Fibroblast of pulmonary artery (primary cell): Measurements from ENCODE around the gene DUSP7.

ENCODE experiments used
- DNase-seq: peaks from one replicate; pipeline ENCODE4 v3.0.0-alpha.2; 2010; ENCODE audit warnings: low read depth
- H3K4me3 ChIP-seq: replicated peaks from 2 replicates; pipeline ENCODE4 v1.5.1; 2011; ENCODE audit warnings: low read depth, mild to moderate bottlenecking, control low read depth, low read length, moderate library complexity
- TF ChIP-seq, protein P1 (sequence below): IDR thresholded peaks from 2 replicates; pipeline ENCODE4 v1.5.1; 2011; ENCODE audit warnings: mild to moderate bottlenecking, control low read depth, low read length, inconsistent platforms; ENCODE audit errors: missing control alignments

The DUSP7 gene

DNA sequence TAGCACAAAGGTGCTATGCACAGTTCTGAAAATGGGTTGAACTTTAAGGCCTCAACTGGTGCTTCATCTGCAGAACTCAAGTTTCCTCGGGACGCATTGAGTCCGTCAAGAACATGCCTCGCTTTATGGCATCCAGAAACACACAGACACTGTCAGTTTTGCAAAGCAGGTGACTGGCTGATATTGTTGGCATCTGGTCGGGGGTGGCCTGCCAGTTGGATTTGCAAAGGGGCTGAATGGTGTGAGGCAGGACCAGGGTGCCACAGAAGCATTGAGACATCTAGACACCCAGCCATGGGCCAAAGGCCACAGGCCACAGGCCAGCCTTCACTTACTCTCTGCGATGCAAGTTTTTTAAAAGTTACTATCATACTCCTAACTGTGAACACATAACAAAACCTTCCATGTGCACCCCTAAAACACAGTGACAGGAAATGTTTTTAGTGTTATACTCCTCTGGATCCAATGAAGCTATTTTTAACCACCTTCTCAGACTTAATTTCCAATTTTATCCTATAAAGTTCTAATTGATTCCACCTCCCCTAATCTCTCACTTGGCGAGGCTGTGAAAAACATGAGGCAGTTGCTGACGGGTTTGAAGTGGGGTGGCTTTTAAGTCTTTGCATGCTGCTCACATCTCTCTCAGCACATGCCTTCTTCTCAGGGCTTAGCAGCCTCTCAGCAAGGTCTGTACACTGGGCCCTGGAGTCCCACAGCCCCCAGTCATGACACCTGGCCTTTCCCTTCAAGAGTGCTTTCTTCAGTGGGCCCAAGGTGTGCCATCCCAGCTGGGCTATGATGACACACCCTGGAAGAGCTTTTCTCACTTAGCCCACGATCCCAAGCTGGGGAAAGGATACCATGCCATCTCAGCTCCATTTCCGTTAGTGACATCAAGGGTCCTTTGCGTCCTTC, 38.5 kb upstream of the DUSP7 start:
- TF ChIP-seq, protein P1, sequence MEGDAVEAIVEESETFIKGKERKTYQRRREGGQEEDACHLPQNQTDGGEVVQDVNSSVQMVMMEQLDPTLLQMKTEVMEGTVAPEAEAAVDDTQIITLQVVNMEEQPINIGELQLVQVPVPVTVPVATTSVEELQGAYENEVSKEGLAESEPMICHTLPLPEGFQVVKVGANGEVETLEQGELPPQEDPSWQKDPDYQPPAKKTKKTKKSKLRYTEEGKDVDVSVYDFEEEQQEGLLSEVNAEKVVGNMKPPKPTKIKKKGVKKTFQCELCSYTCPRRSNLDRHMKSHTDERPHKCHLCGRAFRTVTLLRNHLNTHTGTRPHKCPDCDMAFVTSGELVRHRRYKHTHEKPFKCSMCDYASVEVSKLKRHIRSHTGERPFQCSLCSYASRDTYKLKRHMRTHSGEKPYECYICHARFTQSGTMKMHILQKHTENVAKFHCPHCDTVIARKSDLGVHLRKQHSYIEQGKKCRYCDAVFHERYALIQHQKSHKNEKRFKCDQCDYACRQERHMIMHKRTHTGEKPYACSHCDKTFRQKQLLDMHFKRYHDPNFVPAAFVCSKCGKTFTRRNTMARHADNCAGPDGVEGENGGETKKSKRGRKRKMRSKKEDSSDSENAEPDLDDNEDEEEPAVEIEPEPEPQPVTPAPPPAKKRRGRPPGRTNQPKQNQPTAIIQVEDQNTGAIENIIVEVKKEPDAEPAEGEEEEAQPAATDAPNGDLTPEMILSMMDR: no peak
- DNase-seq: no peak
- H3K4me3 ChIP-seq: no peak overlapping the region

DNA sequence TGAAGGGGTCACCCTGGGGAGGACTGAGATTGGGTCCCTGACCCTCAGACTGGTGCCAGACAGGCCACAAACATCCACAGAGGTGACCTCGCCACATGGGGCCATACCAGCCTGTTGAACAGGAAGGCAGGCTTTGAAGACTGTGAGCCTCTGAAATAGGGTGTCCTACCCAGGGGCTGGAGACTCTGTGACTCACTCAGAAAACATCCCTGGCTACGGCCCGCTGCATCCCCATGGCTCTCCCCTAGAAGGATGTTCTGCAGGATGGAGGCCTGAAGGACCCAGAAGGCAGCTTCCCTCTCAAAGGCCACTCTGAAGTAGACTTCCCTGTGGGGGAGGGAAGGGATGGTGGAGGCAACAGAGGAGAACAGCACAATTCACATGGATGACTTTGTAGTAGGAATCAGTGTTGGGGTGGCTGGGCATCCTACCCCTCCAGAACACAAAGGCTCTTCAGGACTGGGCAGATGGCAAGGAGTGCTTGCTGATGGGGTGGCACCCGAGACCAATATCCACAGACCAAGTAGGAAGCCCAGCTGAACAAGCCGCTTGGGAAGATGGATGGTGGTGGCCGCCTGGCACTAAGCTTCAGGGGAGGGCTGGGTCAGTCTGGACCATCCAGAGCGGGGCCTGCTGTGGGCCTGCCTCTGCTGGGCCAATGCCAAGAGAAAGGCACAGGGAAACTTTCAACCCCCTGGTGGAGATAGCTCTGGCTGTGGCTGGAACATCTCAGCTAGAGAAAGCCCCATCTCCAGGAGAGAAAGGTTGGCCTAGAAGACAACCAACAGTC, 37.6 kb upstream of the DUSP7 start:
- TF ChIP-seq, protein P1: no peak
- peak; percentile 47 for DNase-seq

DNA sequence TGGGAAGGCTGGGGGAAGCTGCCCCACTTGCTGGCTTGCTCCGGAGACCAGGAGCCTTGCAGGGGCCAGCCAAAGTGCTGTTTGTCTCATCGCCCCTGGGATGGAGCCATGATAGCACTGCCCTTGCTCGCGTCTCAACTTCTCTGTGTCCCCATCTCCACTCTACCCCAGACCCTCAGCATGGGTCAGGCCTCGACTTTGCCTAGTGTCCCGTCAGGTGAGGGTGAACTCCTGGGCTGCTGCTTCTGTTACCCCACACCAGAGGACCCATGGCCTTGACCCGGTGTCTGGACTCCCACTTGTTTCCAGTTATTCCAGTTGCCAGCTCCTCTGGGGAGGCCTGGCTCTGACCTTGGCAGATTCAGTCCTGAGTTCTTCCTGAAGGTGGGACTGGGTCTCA, 36.5 kb upstream of the DUSP7 start:
- TF ChIP-seq, protein P1: no peak
- no peak overlapping the region for H3K4me3 ChIP-seq
- DNase-seq: no peak

More for the DNA sequence above, 37.6 kb upstream of the DUSP7 start:
- H3K4me3 ChIP-seq: no peak overlapping the region

DNA sequence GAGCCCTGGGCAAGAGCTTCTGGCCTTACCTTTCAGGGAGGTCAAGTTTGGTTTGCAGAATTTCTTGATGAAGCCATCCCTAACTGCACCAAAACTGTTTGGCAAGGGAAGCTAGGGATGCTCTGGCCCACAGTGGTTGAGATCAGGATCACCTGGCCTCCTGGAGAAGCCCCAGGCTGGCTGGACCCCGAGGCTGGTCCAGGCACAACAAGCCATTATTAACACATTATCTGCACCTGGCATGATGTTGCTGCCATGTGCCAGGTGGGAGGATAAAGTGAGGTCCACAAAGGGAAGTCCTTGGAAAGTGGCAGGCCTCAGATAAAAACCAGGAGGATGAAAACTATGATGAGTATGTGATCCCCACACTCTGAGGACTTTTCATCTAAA, 35.9 kb upstream of the DUSP7 start:
- DNase-seq: no peak
- TF ChIP-seq, protein P1: no peak
- H3K4me3 ChIP-seq: no peak overlapping the region

DNA sequence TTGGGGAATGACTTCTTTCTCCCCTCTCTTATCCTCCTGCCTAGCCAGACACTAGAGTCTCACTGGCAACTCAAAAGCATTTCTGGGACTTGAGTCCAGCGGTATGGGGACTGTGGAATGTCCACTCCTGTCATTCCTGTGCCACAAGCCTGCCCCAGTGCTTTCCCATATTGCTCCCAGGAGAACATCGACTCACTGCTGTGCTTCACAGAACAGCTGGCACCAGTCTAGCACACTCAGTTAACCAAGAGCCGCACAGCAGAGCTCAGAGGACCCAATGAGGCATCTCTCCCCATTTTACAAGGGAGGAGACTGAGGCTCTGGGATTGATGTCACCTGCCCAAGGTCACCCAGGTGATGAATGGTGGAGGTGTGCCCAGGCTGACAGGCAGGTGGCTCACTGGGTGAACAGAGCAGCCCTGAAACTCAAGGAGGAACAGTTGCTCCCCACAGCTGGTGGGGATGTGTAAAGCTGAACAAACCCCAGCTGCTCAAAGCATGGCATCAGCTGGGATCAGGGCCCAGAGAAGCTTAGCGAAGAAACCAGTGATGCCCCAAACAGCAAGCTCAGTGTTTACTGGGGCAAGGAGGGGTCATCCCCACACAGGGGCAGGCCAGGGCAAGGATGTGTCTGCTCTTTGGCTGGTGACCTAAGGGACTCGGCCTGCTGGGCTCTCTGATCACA, 35.4 kb upstream of the DUSP7 start:
- TF ChIP-seq, protein P1: no peak
- DNase-seq: no peak

DNA sequence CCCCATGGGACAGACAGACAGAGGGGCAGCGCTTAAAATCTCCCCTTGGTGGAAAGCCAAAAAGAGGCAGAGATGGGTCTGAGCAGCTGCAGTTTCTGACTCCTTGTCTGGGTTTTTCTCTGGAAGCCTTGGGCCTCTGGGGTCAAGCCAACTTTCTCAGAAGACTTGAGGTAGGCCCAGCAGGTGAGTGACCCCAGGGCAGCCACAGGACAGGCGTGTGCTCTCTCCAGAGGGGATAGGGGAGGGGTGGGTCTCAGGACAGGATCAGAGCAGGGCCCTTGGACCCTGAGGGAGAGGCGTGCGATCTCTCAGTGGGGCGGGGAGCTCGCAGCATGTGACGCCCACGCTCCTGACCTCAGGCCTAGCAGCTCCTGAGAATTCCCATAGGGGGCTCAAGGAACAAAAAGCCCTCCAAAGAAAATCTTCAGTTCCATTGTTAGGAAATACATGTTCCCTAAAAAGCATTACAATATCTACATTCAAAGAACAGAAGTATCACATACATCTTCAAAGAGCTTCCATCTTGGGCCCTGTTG, 34.6 kb upstream of the DUSP7 start:
- DNase-seq: no peak
- TF ChIP-seq, protein P1: no peak
- no peak overlapping the region for H3K4me3 ChIP-seq

More for the DNA sequence above, 35.4 kb upstream of the DUSP7 start:
- H3K4me3 ChIP-seq: no peak overlapping the region
